ENCODE results near the gene RB1.
A peak's percentile ranks its signal among the peaks of the same experiment; 100 is the strongest.

Gene RB1

GRCh38 chr13:48500652-48501197, 197.2 kb downstream of the RB1 start:
- DNase-seq: no peak

- DNase-seq: no peak
These were observed 198.2 kb downstream of the RB1 start for GRCh38 chr13:48501705-48502104.

DNA sequence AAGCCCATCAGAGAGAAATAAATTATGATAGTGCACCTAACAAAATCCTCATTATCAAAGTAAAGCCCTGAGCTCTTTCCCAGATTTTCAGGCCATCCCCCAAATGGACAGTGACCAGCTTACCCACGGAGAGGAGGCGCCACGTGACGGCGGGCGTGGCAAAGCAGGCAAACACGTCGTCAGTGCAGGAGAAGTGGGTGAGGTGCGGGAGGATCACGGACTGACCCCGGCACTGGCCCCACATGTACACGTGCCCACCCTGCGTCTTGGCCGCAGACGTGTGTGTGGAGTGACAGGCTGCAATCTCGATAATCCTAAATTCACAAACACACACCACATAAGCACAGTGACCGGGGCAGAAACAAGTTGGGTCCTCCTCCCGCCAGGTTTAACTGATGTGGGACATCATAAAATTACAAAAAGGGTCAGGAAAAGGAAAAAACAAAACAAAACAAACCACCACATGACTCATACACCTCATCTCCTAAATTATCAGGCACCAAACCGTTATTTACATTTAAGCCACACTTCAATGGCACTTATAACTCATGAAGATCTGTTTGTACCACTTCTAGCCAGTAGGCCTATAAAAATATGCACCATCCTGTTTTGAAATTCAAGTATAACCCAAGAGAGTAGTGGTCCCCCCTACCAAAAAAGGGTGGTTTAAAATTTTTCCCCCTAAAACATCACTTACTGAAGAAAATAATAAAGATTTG, 199.2 kb downstream of the RB1 start:
- DNase-seq: no peak

- no peak for DNase-seq
These were observed 201.1 kb downstream of the RB1 start for GRCh38 chr13:48504606-48505005.

DNA sequence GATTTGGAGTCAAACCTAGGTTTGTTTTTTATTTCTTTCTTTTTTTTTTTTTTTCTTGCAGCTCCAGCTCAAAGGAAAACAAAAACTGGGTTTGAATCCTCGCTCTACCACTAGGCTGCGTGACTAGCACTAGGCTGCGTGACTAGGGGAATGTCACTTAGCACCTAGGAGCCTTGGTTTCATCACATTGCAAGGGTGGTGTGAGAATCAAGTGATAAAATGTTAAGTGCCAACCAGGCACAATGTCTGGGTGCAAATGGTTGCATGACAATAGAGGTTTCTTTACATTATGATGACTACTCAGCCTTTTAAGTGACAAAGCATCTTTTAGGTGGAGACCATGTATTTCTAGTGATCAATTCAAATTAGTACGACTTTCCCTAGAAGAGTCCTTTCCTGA, 201.5 kb downstream of the RB1 start:
- no peak for DNase-seq

DNA sequence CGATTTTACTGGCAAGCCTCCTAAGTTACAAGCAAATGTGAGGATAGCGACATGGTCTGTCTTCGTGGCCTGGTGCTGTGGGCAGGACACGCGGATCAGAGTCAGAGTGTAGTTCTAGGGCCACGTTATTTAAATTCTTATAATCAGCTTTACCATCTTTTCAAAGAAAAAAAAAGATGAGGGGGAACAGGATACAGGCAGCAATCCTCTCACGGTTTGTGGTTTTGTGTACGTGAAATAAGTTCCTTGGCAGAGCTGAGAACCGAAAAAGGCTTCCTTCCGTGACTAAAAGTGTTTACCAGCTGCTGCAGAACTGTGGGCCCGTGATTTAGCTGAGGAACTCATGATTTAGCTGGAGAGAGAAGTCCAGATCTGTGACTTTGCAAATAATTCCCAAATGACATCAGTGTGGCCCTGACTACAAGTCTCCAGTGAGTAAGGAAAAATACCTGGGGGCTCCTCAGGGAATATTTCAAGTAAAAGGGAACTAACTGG, 202.1 kb downstream of the RB1 start:
- DNase-seq: no peak

DNA sequence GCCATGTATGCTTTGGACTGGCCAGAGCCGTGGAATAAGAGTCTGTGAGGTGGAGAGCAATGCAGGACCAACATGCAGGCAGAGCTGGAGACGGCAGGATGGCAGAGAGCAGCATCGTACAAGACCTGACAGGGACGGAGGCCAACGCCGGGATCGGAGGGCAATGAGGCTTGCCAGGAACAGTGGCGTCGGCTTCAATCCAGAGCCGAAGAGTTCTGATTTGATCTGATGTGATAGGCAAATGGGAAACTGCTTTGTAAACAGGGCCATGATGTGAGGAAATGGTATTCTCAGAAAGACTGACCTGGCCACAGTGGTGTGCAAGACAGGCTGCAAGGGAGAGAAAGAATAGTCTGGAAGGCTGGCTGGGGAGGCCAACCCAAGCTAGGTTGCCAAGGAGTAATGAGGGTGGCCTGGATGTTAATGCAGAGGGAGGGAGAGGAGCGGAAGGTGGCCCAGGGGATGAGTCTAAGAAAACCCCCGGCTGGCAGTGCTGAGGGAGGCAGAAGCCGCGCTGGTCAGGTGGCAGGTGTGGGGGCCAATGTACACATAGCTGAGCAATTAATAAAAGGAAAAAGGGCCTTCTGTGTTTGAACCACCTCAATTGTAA, 202.6 kb downstream of the RB1 start:
- DNase-seq: no peak

- no peak for DNase-seq
These were observed 203.5 kb downstream of the RB1 start for GRCh38 chr13:48507021-48507420.

- DNase-seq: no peak
These were observed 204.5 kb downstream of the RB1 start for GRCh38 chr13:48508011-48508410.

GRCh38 chr13:48510698-48511097, 207.1 kb downstream of the RB1 start:
- no peak for DNase-seq

GRCh38 chr13:48511621-48512230, 208.2 kb downstream of the RB1 start:
- no peak for DNase-seq

GRCh38 chr13:48514793-48515192, 211.2 kb downstream of the RB1 start:
- no peak for DNase-seq

- no peak for DNase-seq
These were observed 212.2 kb downstream of the RB1 start for GRCh38 chr13:48515732-48516131.

- no peak for DNase-seq
These were observed 214.5 kb downstream of the RB1 start for GRCh38 chr13:48518083-48518482.

DNA sequence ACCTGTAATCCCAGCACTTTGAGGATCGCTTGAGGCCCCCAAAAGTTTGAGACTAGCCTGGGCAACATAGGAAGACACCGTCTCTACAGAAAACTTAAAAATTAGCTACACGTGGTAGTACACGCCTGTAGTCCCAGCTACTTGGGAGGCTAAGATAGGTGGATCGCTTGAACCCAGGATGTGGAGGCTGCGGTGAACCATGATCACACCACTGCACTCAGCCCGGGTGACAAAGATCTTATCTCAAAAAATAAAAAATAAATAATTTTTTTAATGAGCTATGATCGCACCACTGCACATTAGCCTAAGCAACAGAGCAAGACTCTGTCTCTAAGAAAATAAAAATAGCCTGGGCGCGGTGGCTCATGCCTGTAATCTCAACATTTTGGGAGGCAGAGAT, 222.7 kb downstream of the RB1 start:
- no peak for DNase-seq

DNA sequence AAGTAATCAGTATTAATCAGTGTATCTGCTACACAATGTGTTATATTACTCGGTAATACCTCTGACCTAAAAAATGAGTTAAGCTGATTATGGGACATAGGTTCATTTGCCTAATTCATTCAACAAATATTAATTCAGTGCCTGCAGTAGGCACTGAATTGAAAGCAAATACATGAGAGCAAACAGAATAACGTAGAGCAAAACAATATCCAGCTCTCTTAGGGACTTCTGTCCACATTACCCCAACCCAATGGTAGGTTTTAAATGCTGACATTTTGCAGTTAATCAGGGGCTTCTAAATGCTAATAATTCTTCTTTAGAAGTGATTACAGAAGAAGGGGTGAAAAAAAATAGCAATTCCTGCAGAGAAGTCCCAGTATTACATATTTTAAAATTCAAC, 224.4 kb downstream of the RB1 start:
- peak; percentile 63 for DNase-seq

DNA sequence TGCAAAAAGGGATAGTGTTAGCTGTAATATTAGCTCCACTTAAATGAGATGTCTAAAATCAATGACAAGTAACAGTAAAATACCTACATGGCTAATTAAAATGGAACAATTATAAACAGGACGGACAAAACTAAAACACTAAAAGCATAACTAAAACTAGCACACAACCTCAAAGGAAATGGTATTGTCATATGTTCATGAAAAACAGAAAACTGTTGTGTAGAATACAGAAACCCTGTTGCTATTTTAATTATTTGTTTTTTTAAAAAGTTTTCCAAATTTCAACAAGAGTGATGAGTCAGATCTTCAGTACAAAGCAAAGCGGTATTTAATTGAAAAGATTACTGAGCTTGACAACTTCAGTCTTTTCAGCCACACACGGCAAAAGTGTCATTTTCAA, 225.2 kb downstream of the RB1 start:
- DNase-seq: no peak

DNA sequence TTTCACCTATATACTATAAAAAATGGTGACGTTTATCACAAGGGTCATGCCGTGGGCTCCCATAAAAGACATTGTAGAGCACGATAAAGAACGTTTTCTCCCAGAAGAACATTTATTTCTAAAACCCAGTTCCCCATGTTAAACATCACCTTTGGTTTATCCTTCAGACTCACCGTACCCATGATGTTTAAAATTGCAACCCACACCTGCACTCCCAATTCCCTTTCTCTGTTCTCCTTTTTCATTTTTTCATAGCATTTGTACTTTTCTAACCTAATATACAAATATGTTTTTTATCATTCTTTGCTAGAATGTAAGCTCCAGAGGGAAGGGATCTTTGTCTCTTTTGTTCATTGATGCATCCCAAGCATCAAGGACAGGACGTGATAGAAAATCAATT, 227.3 kb downstream of the RB1 start:
- DNase-seq: no peak
